GM23338 (cell line): ENCODE data around the gene APOM. TPM values are rescaled to one million over a fixed set of nuclear protein-coding genes. Genes with fewer than 3 reads are reported as not detected.

Experiments
- ATAC-seq: fragments of 200-7000 bp; cut with Tn5 transposase; 3 replicates; pipeline ENCODE4 v1.9.1; 2020
- DNase-seq: peaks from one replicate; pipeline ENCODE4 v3.0.0-alpha.2; 2015; ENCODE audit warnings: low spot score
- H2AFZ ChIP-seq: fragments of 200-600 bp; sonication (generic); 2 replicates; pipeline ENCODE4 v1.8.0; 2016; ENCODE audit warnings: antibody characterized with exemption, mild to moderate bottlenecking, moderate library complexity
- H3F3A ChIP-seq: fragments of 200-600 bp; sonication (generic); replicated peaks from 2 replicates; pipeline ENCODE4 v1.8.0; 2017; ENCODE audit warnings: antibody characterized with exemption, mixed run types, low read depth
- H3K27ac ChIP-seq: fragments of 200-600 bp; sonication (generic); 2 replicates; pipeline ENCODE4 v1.6.1; 2016; ENCODE audit warnings: low read depth
- H3K27me3 ChIP-seq: fragments of 200-600 bp; sonication (generic); 2 replicates; pipeline ENCODE4 v1.8.0; 2016; ENCODE audit warnings: mild to moderate bottlenecking, mixed run types, moderate library complexity; ENCODE audit not compliant: insufficient read depth
- H3K36me3 ChIP-seq: fragments of 200-600 bp; sonication (generic); 2 replicates; pipeline ENCODE4 v1.8.0; 2016; ENCODE audit warnings: mild to moderate bottlenecking; ENCODE audit not compliant: insufficient read depth
- H3K4me1 ChIP-seq: fragments of 200-600 bp; sonication (generic); 2 replicates; pipeline ENCODE4 v1.8.0; 2016; ENCODE audit warnings: mild to moderate bottlenecking, moderate library complexity; ENCODE audit not compliant: insufficient read depth
- H3K4me2 ChIP-seq: fragments of 200-600 bp; sonication (generic); 2 replicates; pipeline ENCODE4 v1.7.1; 2017; ENCODE audit warnings: mixed run types
- H3K4me3 ChIP-seq: fragments of 200-600 bp; sonication (generic); 2 replicates; pipeline ENCODE4 v1.6.1; 2016; ENCODE audit warnings: mixed run types
- H3K79me2 ChIP-seq: fragments of 200-600 bp; sonication (generic); replicated peaks from 2 replicates; pipeline ENCODE4 v1.8.0; 2017; ENCODE audit warnings: mild to moderate bottlenecking; ENCODE audit not compliant: insufficient read depth
- H3K9me2 ChIP-seq: fragments of 200-600 bp; sonication (generic); 2 replicates; pipeline ENCODE4 v1.8.0; 2017; ENCODE audit not compliant: insufficient read depth
- H4K20me1 ChIP-seq: fragments of 200-600 bp; sonication (generic); replicated peaks from 2 replicates; pipeline ENCODE4 v1.8.0; 2017; ENCODE audit warnings: mild to moderate bottlenecking; ENCODE audit not compliant: insufficient read depth
- H3K27ac Mint-ChIP-seq: 2 replicates; pipeline ENCODE4 v1.8.0; 2020; ENCODE audit warnings: inconsistent platforms, mild to moderate bottlenecking, moderate library complexity, mixed read lengths
- H3K27me3 Mint-ChIP-seq: 3 replicates; pipeline ENCODE4 v1.8.0; 2022; ENCODE audit warnings: low read depth, mild to moderate bottlenecking, moderate library complexity, mixed read lengths, inconsistent platforms; ENCODE audit not compliant: insufficient read depth, poor library complexity
- H3K36me3 Mint-ChIP-seq: 3 replicates; pipeline ENCODE4 v1.8.0; 2021; ENCODE audit warnings: low read depth, mild to moderate bottlenecking, inconsistent platforms, moderate library complexity, mixed read lengths
- H3K4me1 Mint-ChIP-seq: 3 replicates; pipeline ENCODE4 v1.8.0; 2020; ENCODE audit warnings: mild to moderate bottlenecking, inconsistent platforms, mixed read lengths
- H3K4me3 Mint-ChIP-seq: 3 replicates; pipeline ENCODE4 v1.8.0; 2021; ENCODE audit warnings: moderate library complexity, mild to moderate bottlenecking, inconsistent platforms, mixed read lengths
- H3K9me3 Mint-ChIP-seq: 3 replicates; pipeline ENCODE4 v1.8.0; 2020; ENCODE audit warnings: moderate library complexity, mild to moderate bottlenecking, inconsistent platforms, mixed read lengths
- CREB1 ChIP-seq: fragments of 250-450 bp; sonication (Bioruptor Pico); IDR thresholded peaks from 2 replicates; pipeline ENCODE4 v1.5.0; 2020; ENCODE audit warnings: low read depth, mild to moderate bottlenecking, moderate library complexity
- EZH2 ChIP-seq: fragments of 200-600 bp; sonication (generic); IDR thresholded peaks from one replicate; pipeline ENCODE4 v1.8.0; 2017; ENCODE audit warnings: antibody characterized with exemption, mild to moderate bottlenecking, low read depth; ENCODE audit not compliant: unreplicated experiment
- JUNB ChIP-seq: IDR thresholded peaks from one replicate; pipeline ENCODE4 v1.6.1; 2016; ENCODE audit warnings: antibody characterized with exemption; ENCODE audit not compliant: unreplicated experiment
- NANOG ChIP-seq: IDR thresholded peaks from 2 replicates; pipeline ENCODE4 v1.6.1; 2016; ENCODE audit warnings: antibody characterized with exemption, borderline replicate concordance
- STAT1 ChIP-seq: IDR thresholded peaks from one replicate; pipeline ENCODE4 v1.6.1; 2016; ENCODE audit warnings: antibody characterized with exemption; ENCODE audit not compliant: unreplicated experiment
- ZNF331 ChIP-seq: fragments of 250-450 bp; sonication (Bioruptor Pico); IDR thresholded peaks from 2 replicates; pipeline ENCODE4 v1.5.0; 2020; ENCODE audit warnings: low read depth, mild to moderate bottlenecking, moderate library complexity
- polyA plus RNA-seq: library from polyadenylated mRNA; unstranded; fragments of >200 nt; fragmentation: Nextera tagmentation; extraction: Ambion mirVana; gene quantifications from 2 replicates; pipeline ENCODE4 v1.2.1, GENCODE V29; 2016
- total RNA-seq: library from RNA; depleted of rRNA; stranded (reverse); fragments of >200 nt; shearing (Covaris generic); gene quantifications from 2 replicates; pipeline ENCODE4 v1.2.3, GENCODE V29; 2014
- TF ChIP-seq, protein P1 (sequence below), 2 experiments: fragments of 200-600 bp in 1 of 2; sonication (generic) in 1 of 2; conservative IDR thresholded peaks; 2 replicates each; pipeline versions ENCODE4 v1.5.1 to v1.6.1; 2016 to 2017; ENCODE audit warnings: antibody characterized with exemption in 2 of 2, low read depth in 2 of 2, mild to moderate bottlenecking in 2 of 2, moderate library complexity in 1 of 2
- TF ChIP-seq, protein P2 (sequence below): IDR thresholded peaks from 2 replicates; pipeline ENCODE4 v1.6.1; 2016; ENCODE audit warnings: antibody characterized with exemption
- TF ChIP-seq, protein P3 (sequence below): IDR thresholded peaks from one replicate; pipeline ENCODE4 v1.6.1; 2018; ENCODE audit warnings: antibody characterized with exemption; ENCODE audit not compliant: unreplicated experiment
- TF ChIP-seq, protein P4 (sequence below): fragments of 250-450 bp; sonication (Bioruptor Pico); IDR thresholded peaks from 2 replicates; pipeline ENCODE4 v1.5.0; 2020; ENCODE audit warnings: mild to moderate bottlenecking, moderate library complexity

The APOM gene
- total and polyA plus RNA-seq, 2 experiments from 2014 or later: 1.2 to 10.7 TPM

DNA sequence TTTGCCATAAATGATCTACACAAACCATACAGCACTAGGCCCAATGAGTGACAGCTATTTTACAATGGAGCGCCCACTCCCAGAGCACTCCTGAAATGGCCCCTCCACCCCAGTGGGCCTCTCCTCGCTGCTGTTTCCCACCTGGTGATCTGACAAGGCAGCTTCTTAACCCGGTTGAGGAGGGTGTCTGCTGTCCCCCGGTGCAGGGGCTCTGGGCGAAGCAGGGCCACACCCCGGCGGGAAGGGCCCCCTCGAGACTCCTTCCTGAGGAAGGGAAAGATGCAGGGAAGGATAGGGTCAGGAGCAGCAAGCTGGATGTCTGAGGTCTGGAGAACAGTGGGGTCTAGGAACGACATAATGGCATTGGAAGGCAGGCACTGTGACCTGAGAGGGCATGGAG, 37.2 kb downstream of the APOM start:
- Histone ChIP-seq H2AFZ (no peak overlapping the region), H3K4me2 (no peak overlapping the region), H3K79me2 (no peaks in the 10 kb centered on the region), H3K4me3 (no peak overlapping the region), H4K20me1 (no peaks in the 10 kb centered on the region), H3K9me2 (no peaks in the 10 kb centered on the region), H3K27ac (no peak overlapping the region), H3K36me3 (peaks cover 6% of the 10 kb centered on the region; the same call in 1 of the 2 replicates), H3F3A (no peaks in the 10 kb centered on the region), H3K27me3 (no peaks in the 10 kb centered on the region), H3K4me1 (no peaks in the 10 kb centered on the region)
- Mint-ChIP-seq H3K4me1 (no peaks in the 10 kb centered on the region), H3K4me3 (no peak overlapping the region), H3K27me3 (peaks cover 5% of the 10 kb centered on the region), H3K36me3 (peaks cover 25% of the 10 kb centered on the region), H3K9me3 (no peaks in the 10 kb centered on the region), H3K27ac (no peak overlapping the region)
- ATAC-seq (no peak), DNase-seq (no peak)
- TF ChIP-seq STAT1 (no peak), CREB1 (CRISPR knock-in tag) (no peak), EZH2 (no peak), ZNF331 (CRISPR knock-in tag) (no peak), NANOG (no peak), JUNB (no peak)
- TF ChIP-seq, protein P1, sequence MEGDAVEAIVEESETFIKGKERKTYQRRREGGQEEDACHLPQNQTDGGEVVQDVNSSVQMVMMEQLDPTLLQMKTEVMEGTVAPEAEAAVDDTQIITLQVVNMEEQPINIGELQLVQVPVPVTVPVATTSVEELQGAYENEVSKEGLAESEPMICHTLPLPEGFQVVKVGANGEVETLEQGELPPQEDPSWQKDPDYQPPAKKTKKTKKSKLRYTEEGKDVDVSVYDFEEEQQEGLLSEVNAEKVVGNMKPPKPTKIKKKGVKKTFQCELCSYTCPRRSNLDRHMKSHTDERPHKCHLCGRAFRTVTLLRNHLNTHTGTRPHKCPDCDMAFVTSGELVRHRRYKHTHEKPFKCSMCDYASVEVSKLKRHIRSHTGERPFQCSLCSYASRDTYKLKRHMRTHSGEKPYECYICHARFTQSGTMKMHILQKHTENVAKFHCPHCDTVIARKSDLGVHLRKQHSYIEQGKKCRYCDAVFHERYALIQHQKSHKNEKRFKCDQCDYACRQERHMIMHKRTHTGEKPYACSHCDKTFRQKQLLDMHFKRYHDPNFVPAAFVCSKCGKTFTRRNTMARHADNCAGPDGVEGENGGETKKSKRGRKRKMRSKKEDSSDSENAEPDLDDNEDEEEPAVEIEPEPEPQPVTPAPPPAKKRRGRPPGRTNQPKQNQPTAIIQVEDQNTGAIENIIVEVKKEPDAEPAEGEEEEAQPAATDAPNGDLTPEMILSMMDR (conservative IDR thresholded peaks at IDR 0.05; ENCODE audit: low read depth in 2 of 2): no peak
- TF ChIP-seq, protein P2, sequence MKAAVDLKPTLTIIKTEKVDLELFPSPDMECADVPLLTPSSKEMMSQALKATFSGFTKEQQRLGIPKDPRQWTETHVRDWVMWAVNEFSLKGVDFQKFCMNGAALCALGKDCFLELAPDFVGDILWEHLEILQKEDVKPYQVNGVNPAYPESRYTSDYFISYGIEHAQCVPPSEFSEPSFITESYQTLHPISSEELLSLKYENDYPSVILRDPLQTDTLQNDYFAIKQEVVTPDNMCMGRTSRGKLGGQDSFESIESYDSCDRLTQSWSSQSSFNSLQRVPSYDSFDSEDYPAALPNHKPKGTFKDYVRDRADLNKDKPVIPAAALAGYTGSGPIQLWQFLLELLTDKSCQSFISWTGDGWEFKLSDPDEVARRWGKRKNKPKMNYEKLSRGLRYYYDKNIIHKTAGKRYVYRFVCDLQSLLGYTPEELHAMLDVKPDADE: no peak
- TF ChIP-seq, protein P3, sequence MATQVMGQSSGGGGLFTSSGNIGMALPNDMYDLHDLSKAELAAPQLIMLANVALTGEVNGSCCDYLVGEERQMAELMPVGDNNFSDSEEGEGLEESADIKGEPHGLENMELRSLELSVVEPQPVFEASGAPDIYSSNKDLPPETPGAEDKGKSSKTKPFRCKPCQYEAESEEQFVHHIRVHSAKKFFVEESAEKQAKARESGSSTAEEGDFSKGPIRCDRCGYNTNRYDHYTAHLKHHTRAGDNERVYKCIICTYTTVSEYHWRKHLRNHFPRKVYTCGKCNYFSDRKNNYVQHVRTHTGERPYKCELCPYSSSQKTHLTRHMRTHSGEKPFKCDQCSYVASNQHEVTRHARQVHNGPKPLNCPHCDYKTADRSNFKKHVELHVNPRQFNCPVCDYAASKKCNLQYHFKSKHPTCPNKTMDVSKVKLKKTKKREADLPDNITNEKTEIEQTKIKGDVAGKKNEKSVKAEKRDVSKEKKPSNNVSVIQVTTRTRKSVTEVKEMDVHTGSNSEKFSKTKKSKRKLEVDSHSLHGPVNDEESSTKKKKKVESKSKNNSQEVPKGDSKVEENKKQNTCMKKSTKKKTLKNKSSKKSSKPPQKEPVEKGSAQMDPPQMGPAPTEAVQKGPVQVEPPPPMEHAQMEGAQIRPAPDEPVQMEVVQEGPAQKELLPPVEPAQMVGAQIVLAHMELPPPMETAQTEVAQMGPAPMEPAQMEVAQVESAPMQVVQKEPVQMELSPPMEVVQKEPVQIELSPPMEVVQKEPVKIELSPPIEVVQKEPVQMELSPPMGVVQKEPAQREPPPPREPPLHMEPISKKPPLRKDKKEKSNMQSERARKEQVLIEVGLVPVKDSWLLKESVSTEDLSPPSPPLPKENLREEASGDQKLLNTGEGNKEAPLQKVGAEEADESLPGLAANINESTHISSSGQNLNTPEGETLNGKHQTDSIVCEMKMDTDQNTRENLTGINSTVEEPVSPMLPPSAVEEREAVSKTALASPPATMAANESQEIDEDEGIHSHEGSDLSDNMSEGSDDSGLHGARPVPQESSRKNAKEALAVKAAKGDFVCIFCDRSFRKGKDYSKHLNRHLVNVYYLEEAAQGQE: no peak
- TF ChIP-seq, protein P4, sequence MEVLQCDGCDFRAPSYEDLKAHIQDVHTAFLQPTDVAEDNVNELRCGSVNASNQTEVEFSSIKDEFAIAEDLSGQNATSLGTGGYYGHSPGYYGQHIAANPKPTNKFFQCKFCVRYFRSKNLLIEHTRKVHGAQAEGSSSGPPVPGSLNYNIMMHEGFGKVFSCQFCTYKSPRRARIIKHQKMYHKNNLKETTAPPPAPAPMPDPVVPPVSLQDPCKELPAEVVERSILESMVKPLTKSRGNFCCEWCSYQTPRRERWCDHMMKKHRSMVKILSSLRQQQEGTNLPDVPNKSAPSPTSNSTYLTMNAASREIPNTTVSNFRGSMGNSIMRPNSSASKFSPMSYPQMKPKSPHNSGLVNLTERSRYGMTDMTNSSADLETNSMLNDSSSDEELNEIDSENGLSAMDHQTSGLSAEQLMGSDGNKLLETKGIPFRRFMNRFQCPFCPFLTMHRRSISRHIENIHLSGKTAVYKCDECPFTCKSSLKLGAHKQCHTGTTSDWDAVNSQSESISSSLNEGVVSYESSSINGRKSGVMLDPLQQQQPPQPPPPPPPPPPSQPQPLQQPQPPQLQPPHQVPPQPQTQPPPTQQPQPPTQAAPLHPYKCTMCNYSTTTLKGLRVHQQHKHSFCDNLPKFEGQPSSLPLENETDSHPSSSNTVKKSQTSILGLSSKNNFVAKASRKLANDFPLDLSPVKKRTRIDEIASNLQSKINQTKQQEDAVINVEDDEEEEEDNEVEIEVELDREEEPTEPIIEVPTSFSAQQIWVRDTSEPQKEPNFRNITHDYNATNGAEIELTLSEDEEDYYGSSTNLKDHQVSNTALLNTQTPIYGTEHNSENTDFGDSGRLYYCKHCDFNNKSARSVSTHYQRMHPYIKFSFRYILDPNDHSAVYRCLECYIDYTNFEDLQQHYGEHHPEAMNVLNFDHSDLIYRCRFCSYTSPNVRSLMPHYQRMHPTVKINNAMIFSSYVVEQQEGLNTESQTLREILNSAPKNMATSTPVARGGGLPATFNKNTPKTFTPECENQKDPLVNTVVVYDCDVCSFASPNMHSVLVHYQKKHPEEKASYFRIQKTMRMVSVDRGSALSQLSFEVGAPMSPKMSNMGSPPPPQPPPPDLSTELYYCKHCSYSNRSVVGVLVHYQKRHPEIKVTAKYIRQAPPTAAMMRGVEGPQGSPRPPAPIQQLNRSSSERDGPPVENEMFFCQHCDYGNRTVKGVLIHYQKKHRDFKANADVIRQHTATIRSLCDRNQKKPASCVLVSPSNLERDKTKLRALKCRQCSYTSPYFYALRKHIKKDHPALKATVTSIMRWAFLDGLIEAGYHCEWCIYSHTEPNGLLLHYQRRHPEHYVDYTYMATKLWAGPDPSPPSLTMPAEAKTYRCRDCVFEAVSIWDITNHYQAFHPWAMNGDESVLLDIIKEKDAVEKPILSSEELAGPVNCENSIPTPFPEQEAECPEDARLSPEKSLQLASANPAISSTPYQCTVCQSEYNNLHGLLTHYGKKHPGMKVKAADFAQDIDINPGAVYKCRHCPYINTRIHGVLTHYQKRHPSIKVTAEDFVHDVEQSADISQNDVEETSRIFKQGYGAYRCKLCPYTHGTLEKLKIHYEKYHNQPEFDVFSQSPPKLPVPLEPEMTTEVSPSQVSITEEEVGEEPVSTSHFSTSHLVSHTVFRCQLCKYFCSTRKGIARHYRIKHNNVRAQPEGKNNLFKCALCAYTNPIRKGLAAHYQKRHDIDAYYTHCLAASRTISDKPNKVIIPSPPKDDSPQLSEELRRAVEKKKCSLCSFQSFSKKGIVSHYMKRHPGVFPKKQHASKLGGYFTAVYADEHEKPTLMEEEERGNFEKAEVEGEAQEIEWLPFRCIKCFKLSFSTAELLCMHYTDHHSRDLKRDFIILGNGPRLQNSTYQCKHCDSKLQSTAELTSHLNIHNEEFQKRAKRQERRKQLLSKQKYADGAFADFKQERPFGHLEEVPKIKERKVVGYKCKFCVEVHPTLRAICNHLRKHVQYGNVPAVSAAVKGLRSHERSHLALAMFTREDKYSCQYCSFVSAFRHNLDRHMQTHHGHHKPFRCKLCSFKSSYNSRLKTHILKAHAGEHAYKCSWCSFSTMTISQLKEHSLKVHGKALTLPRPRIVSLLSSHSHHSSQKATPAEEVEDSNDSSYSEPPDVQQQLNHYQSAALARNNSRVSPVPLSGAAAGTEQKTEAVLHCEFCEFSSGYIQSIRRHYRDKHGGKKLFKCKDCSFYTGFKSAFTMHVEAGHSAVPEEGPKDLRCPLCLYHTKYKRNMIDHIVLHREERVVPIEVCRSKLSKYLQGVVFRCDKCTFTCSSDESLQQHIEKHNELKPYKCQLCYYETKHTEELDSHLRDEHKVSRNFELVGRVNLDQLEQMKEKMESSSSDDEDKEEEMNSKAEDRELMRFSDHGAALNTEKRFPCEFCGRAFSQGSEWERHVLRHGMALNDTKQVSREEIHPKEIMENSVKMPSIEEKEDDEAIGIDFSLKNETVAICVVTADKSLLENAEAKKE (CRISPR knock-in tag): no peak
